ENCODE results near the gene PIERCE2. TPM values are rescaled to one million over a fixed set of nuclear protein-coding genes. Genes with fewer than 3 reads are reported as not detected.

The PIERCE2 gene
- total and polyA plus RNA-seq, 2 experiments from 2014 or later = 2.6 to 3.8 TPM

GRCh38 chr15:55389264-55389607 is 19.1 kb upstream of the PIERCE2 start:
- DNase-seq (ENCODE audit: low spot score) (no peak), ATAC-seq (no peak)
- 0 out of 3 replicates have a peak, but pooled peaks cover 2% of the 10 kb centered on the region for H3K9me3 Mint-ChIP-seq
- Histone ChIP-seq H3K9me2 (ENCODE audit: insufficient read depth) (no peaks in the 10 kb centered on the region), H3K4me2 (no peak overlapping the region), H3K4me3 (no peak overlapping the region), H3K79me2 (replicated peaks; ENCODE audit: insufficient read depth) (no peaks in the 10 kb centered on the region), H3F3A (replicated peaks; ENCODE audit: low read depth) (no peaks in the 10 kb centered on the region), H3K36me3 (ENCODE audit: insufficient read depth) (no peaks in the 10 kb centered on the region), H3K27me3 (ENCODE audit: insufficient read depth) (no peaks in the 10 kb centered on the region), H2AFZ (no peak overlapping the region), H4K20me1 (replicated peaks; ENCODE audit: insufficient read depth) (no peaks in the 10 kb centered on the region), H3K4me1 (ENCODE audit: insufficient read depth) (no peaks in the 10 kb centered on the region), H3K27ac (ENCODE audit: low read depth) (no peak overlapping the region)
- H3K27me3 Mint-ChIP-seq (ENCODE audit: insufficient read depth, low read depth, poor library complexity) = no peaks in the 10 kb centered on the region
- H3K4me1 Mint-ChIP-seq = no peaks in the 10 kb centered on the region
- TF ChIP-seq EZH2phosphoT487 (IDR thresholded peaks at IDR 0.05; ENCODE audit: unreplicated experiment) (no peak), NANOG (IDR thresholded peaks at IDR 0.05; ENCODE audit: borderline replicate concordance) (no peak), CTCF (conservative IDR thresholded peaks at IDR 0.05; ENCODE audit: low read depth in 2 of 2) (no peak), ZNF462 (CRISPR knock-in tag; IDR thresholded peaks at IDR 0.05) (no peak), EZH2 (IDR thresholded peaks at IDR 0.05; ENCODE audit: low read depth, unreplicated experiment) (no peak), ETS1 (IDR thresholded peaks at IDR 0.05) (no peak), ZNF331 (CRISPR knock-in tag; IDR thresholded peaks at IDR 0.05; ENCODE audit: low read depth) (no peak), REST (IDR thresholded peaks at IDR 0.05; ENCODE audit: unreplicated experiment) (no peak), JUNB (IDR thresholded peaks at IDR 0.05; ENCODE audit: unreplicated experiment) (no peak), POLR2AphosphoS5 (IDR thresholded peaks at IDR 0.05; ENCODE audit: low read depth) (no peak), CREB1 (CRISPR knock-in tag; IDR thresholded peaks at IDR 0.05; ENCODE audit: low read depth) (no peak)
- no peak overlapping the region for H3K27ac Mint-ChIP-seq
- H3K4me3 Mint-ChIP-seq = no peak overlapping the region
- H3K36me3 Mint-ChIP-seq (ENCODE audit: low read depth) = no peaks in the 10 kb centered on the region
